GM12878 (cell line): ENCODE data around the gene PSMD14. TPM values are rescaled to one million over a fixed set of nuclear protein-coding genes. Genes with fewer than 3 reads are reported as not detected.

Experiments used
- ATAC-seq: fragments of 200-7000 bp; cut with Tn5 transposase; 3 replicates; pipeline ENCODE4 v1.9.1; 2020; ENCODE audit warnings: mild to moderate bottlenecking, moderate library complexity
- BruUV-seq: library from RNA; stranded (reverse); fragments of 400-500 nt; replicated peaks from 2 replicates; lab custom pipeline; 2021; lab: Mats Ljungman, UMichigan
- CTCF ChIA-PET: fragments of 300-600 bp; sonication (Branson Sonifier 250); formaldehyde crosslinking; extraction: SDS; loops from one replicate; lab custom pipeline; 2021; ENCODE audit warnings: inconsistent platforms; lab: Yijun Ruan, JAX
- POLR2A ChIA-PET: fragments of 350-600 bp; formaldehyde crosslinking; extraction: SDS; loops from one replicate; lab custom pipeline; 2021; ENCODE audit warnings: inconsistent platforms; lab: Charles Lee
- RAD21 ChIA-PET: fragments of 300-600 bp; sonication (Branson Sonifier 250); formaldehyde crosslinking; loops from one replicate; lab custom pipeline; 2023; ENCODE audit warnings: antibody characterized with exemption; ENCODE audit not compliant: unreplicated experiment; lab: Charles Lee
- SMC1A ChIA-PET: fragments of 300-600 bp; sonication (Branson Sonifier 250); formaldehyde crosslinking; loops from one replicate; lab custom pipeline; 2023; ENCODE audit not compliant: unreplicated experiment, uncharacterized antibody; lab: Charles Lee
- DNase-seq: peaks from one replicate; pipeline ENCODE4 v3.0.0-alpha.2; 2011; ENCODE audit warnings: low read depth, low spot score
- FAIRE-seq: peaks from 3 replicates; lab custom pipeline; 2011; peaks lifted over from hg19 to GRCh38; lab: Jason Lieb, UNC
- H2AFZ ChIP-seq: 2 replicates; pipeline ENCODE4 v1.6.0; 2011; ENCODE audit warnings: low read depth, low read length, control low read depth; ENCODE audit not compliant: control insufficient read depth
- H3K27ac ChIP-seq: 2 replicates; pipeline ENCODE4 v1.5.1; 2011; ENCODE audit warnings: control low read depth; ENCODE audit not compliant: control insufficient read depth, insufficient read depth
- H3K27me3 ChIP-seq, 2 experiments: replicated peaks in 1 of 2; 2 replicates each; pipeline versions ENCODE4 v1.6.0 to v1.6.1; 2011; ENCODE audit warnings: low read length in 1 of 2; ENCODE audit not compliant: control insufficient read depth in 2 of 2, insufficient read depth in 2 of 2
- H3K36me3 ChIP-seq, 2 experiments: 2 replicates each; pipeline ENCODE4 v1.5.1; 2011; ENCODE audit warnings: low read length in 1 of 2; ENCODE audit not compliant: control insufficient read depth in 2 of 2, insufficient read depth in 2 of 2
- H3K4me1 ChIP-seq: 2 replicates; pipeline ENCODE4 v1.6.1; 2011; ENCODE audit warnings: mild to moderate bottlenecking, low read length, moderate library complexity, mixed read lengths; ENCODE audit not compliant: control insufficient read depth, insufficient read depth
- H3K4me2 ChIP-seq: 2 replicates; pipeline ENCODE4 v1.6.0; 2011; ENCODE audit warnings: control low read depth; ENCODE audit not compliant: control insufficient read depth, insufficient read depth
- H3K4me3 ChIP-seq: fragments of 200-600 bp; sonication (generic); 2 replicates; pipeline ENCODE4 v1.5.1; 2016
- H3K79me2 ChIP-seq: 2 replicates; pipeline ENCODE4 v1.6.0; 2011; ENCODE audit warnings: low read length; ENCODE audit not compliant: control insufficient read depth, insufficient read depth
- H3K9ac ChIP-seq: 2 replicates; pipeline ENCODE4 v1.8.0; 2011; ENCODE audit warnings: low read length, control low read depth, mixed read lengths; ENCODE audit not compliant: control insufficient read depth, insufficient read depth
- H3K9me3 ChIP-seq: replicated peaks from 3 replicates; pipeline ENCODE4 v1.5.1; 2011; ENCODE audit warnings: mild to moderate bottlenecking, low read length; ENCODE audit not compliant: control insufficient read depth, insufficient read depth
- H4K20me1 ChIP-seq: 2 replicates; pipeline ENCODE4 v1.6.0; 2011; ENCODE audit not compliant: control insufficient read depth, insufficient read depth
- BRCA1 ChIP-seq: IDR thresholded peaks from 2 replicates; pipeline ENCODE4 v1.6.1; 2011; ENCODE audit warnings: low read depth, low read length, improper control_type of control experiment
- CREB1 ChIP-seq: IDR thresholded peaks from 2 replicates; pipeline ENCODE4 v1.6.1; 2012; ENCODE audit warnings: low read depth, mild to moderate bottlenecking, inconsistent platforms
- MLLT1 ChIP-seq: fragments of 450-650 bp; IDR thresholded peaks from 2 replicates; pipeline ENCODE4 v1.6.1; 2016; ENCODE audit warnings: mild to moderate bottlenecking
- MTA3 ChIP-seq: IDR thresholded peaks from 2 replicates; pipeline ENCODE4 v1.6.1; 2012; ENCODE audit warnings: low read length, inconsistent platforms, borderline replicate concordance
- PAX8 ChIP-seq: fragments of 450-650 bp; IDR thresholded peaks from 2 replicates; pipeline ENCODE4 v1.6.1; 2017; ENCODE audit warnings: mild to moderate bottlenecking, moderate library complexity
- RELB ChIP-seq: fragments of 450-650 bp; IDR thresholded peaks from 2 replicates; pipeline ENCODE4 v1.6.1; 2017; ENCODE audit warnings: low read depth, mild to moderate bottlenecking, moderate library complexity
- SKIL ChIP-seq: fragments of 450-650 bp; IDR thresholded peaks from 2 replicates; pipeline ENCODE4 v1.6.1; 2017; ENCODE audit warnings: mild to moderate bottlenecking, low read depth, inconsistent platforms; ENCODE audit not compliant: poor library complexity, severe bottlenecking
- WGBS: methylation state at CpG from one replicate; pipeline ENCODE4 v1.1.6; 2016; ENCODE audit warnings: low lambda C conversion rate; ENCODE audit not compliant: insufficient replicate concordance, insufficient coverage; ENCODE audit errors: missing lambda C conversion rate; 5-methylcytosine and 5-hydroxymethylcytosine counted together
- in situ Hi-C: fragments of 300-500 bp; cut with MboI; formaldehyde crosslinking; loops from 9 replicates; pipeline ENCODE4 v1.14.3; 2018; ENCODE audit warnings: mixed read lengths
- intact Hi-C: fragments of 100-400 bp; cut with micrococcal nuclease; formaldehyde crosslinking; loops from one replicate; pipeline ENCODE4 v1.14.2; 2022; ENCODE audit not compliant: unreplicated experiment
- polyA plus RNA-seq, 11 experiments: library from polyadenylated mRNA; depleted of rRNA in 4 of 11; unstranded in 6 of 11; stranded (reverse) in 5 of 11; fragments of >200 nt; fragmentation: Nextera tagmentation in 4 of 11; fragmentation: Illumina TruSeq in 1 of 11; extraction: Ambion mirVana in 4 of 11; extraction: Trizol in 1 of 11; gene quantifications; 1 replicate in 1 of 11; 2 replicates in 10 of 11; pipeline versions ENCODE4 v1.2.1 to v1.2.3, GENCODE V29; 2011 to 2016; ENCODE audit warnings: inconsistent platforms in 2 of 11, missing spikeins in 2 of 11, low read depth in 1 of 11
- total RNA-seq, 4 experiments: library from RNA; depleted of rRNA in 3 of 4; stranded (reverse); fragments of >200 nt in 3 of 4; fragmentation: Illumina TruSeq in 1 of 4; extraction: Trizol in 1 of 4; gene quantifications; 2 replicates each; pipeline versions ENCODE4 v1.2.1 to v1.2.3, GENCODE V29; 2013 to 2021

PSMD14 gene
- total and polyA plus RNA-seq, 10 of the 15 experiments (the other 5 are each of a cell fraction or from before 2014, with no cell fraction given) = 70.5 to 253 (median 127) TPM

- TF ChIP-seq SKIL (no peak), MTA3 (no peak)
Measured at GRCh38 chr2:161352719-161353118, 44.5 kb downstream of the PSMD14 start (continued).

- SMC1A ChIA-PET = interaction anchor here (0.8 to 2.1 kb wide), 6 partner anchors 9 to 289 kb away, joined by 3 to 6 read pairs (median 4); no protein-coding TSS in a partner anchor
- ATAC-seq (peak; percentile 71), FAIRE-seq (no peak), DNase-seq (no peak)
- H3K27ac ChIP-seq = no peak overlapping the region
- intact Hi-C loops (no loop called here), in situ Hi-C loops (no loop called here)
- H3K27me3 ChIP-seq = no peaks in the 10 kb centered on the region
- BruUV-seq = no TSS peak
- WGBS = 0% methylated on average over 1 of the region's 1 CpG
- H3K4me3 ChIP-seq = no peak overlapping the region
- H4K20me1 ChIP-seq = no peaks in the 10 kb centered on the region
- POLR2A ChIA-PET = interaction anchor here (1.0 to 1.5 kb wide), 2 partner anchors 10 to 45 kb away, joined by 3 to 7 read pairs; partner anchors contain the start of gene PSMD14
- TF ChIP-seq RELB (peak; percentile 72), PAX8 (no peak), CREB1 (no peak), BRCA1 (no peak), MLLT1 (no peak)
- H3K36me3 ChIP-seq = peaks cover 0 to 5% of the 10 kb centered on the region in 2 experiments; a peak in 2 of 4 replicates
- no peaks in the 10 kb centered on the region; the same call in 1 of the 3 replicates for H3K9me3 ChIP-seq
- peaks cover 53% of the 10 kb centered on the region for H3K79me2 ChIP-seq
- RAD21 ChIA-PET = no interaction called here
- H3K9ac ChIP-seq = no peak overlapping the region
- H2AFZ ChIP-seq = no peak overlapping the region
- CTCF ChIA-PET = interaction anchor here (0.7 to 1.4 kb wide), 2 partner anchors 9 to 102 kb away, joined by 3 to 5 read pairs; no protein-coding TSS in a partner anchor
- H3K4me2 ChIP-seq = peak overlapping the region; percentile 38; the same call in 1 of the 2 replicates
- H3K4me1 ChIP-seq = peaks cover 6% of the 10 kb centered on the region; the same call in 1 of the 2 replicates
Measured at GRCh38 chr2:161353543-161353942, 45.3 kb downstream of the PSMD14 start.
